Mucosa of gallbladder (tissue), 1 donor: ENCODE measurements around the gene CLDN6. TPM values are rescaled to one million over a fixed set of nuclear protein-coding genes. Genes with fewer than 3 reads are reported as not detected.
A peak's percentile ranks its signal among the peaks of the same experiment; 100 is the strongest.

Experiments
- DNase-seq: peaks from one replicate; pipeline ENCODE4 v3.0.0-alpha.2; 2020; ENCODE audit warnings: low spot score
- total RNA-seq: library from RNA; stranded (reverse); gene quantifications from one replicate; pipeline ENCODE4 v1.2.1, GENCODE V29; 2021
- donor health status: DM: no; HTN: no; CAD: no.

Gene CLDN6
- total RNA-seq, 1 donor from 2014 or later, result 1.1 TPM

GRCh38 chr16:2971985-2972784 lies 45.8 kb downstream of the CLDN6 start:
- no peak for DNase-seq

- DNase-seq, result no peak
These were observed 46.6 kb downstream of the CLDN6 start for GRCh38 chr16:2971134-2971984.

GRCh38 chr16:2970563-2970962 lies 47.4 kb downstream of the CLDN6 start:
- no peak for DNase-seq

- peak; percentile 45 for DNase-seq
These were observed 48.1 kb downstream of the CLDN6 start for GRCh38 chr16:2969545-2970521.

- DNase-seq, result peak; percentile 87
These were observed 49.0 kb downstream of the CLDN6 start, which contains the start of gene PAQR4 for GRCh38 chr16:2968738-2969544. Gene PAQR4, plus strand, starts transcription at chr16:2969348. Its CDS starts 327 bp downstream, at chr16:2969675.

- DNase-seq, result no peak
These were observed 49.6 kb downstream of the CLDN6 start for GRCh38 chr16:2968368-2968737.

- no peak for DNase-seq
These were observed 50.2 kb downstream of the CLDN6 start for GRCh38 chr16:2967721-2968161.

- no peak for DNase-seq
These were observed 50.8 kb downstream of the CLDN6 start for GRCh38 chr16:2967211-2967631.

- DNase-seq, result no peak
These were observed 51.2 kb downstream of the CLDN6 start for GRCh38 chr16:2966808-2967191.

GRCh38 chr16:2966043-2966807 lies 51.8 kb downstream of the CLDN6 start:
- DNase-seq, result no peak

Other genes starting within 250 kb of the CLDN6 start
- 273 TPM for gene ELOB, start 240.9 kb downstream of the CLDN6 start, total RNA-seq
- 1.8 TPM for gene PRSS33, start 230.6 kb downstream of the CLDN6 start, total RNA-seq
- 0.49 TPM for gene PRSS41, start 219.7 kb downstream of the CLDN6 start, total RNA-seq
- 4.4 TPM for gene PRSS21, start 200.9 kb downstream of the CLDN6 start, total RNA-seq
- gene ZG16B, start 187.9 kb downstream of the CLDN6 start, total RNA-seq, result 55.9 TPM
- gene PRSS22, start 160.0 kb downstream of the CLDN6 start, total RNA-seq, result 52.7 TPM
- 35.5 TPM for gene FLYWCH2, start 135.0 kb downstream of the CLDN6 start, total RNA-seq
- gene FLYWCH1, start 106.3 kb downstream of the CLDN6 start, total RNA-seq, result 57.5 TPM
- not detected for gene KREMEN2, start 53.9 kb downstream of the CLDN6 start, total RNA-seq
- 33.1 TPM for gene PAQR4, start 48.8 kb downstream of the CLDN6 start, total RNA-seq
- 4.5 TPM for gene PKMYT1, start 37.7 kb downstream of the CLDN6 start, total RNA-seq
- 3.3 TPM for gene CLDN9, start 5.3 kb downstream of the CLDN6 start, total RNA-seq
- 98.1 TPM for gene TNFRSF12A, start 2.2 kb upstream of the CLDN6 start, total RNA-seq
- 54.6 TPM for gene HCFC1R1, start 5.8 kb upstream of the CLDN6 start, total RNA-seq
- 20.8 TPM for gene THOC6, start 5.9 kb upstream of the CLDN6 start, total RNA-seq
- 86.1 TPM for gene BICDL2, start 18.8 kb upstream of the CLDN6 start, total RNA-seq
- 1.1 TPM for gene MMP25, start 28.4 kb upstream of the CLDN6 start, total RNA-seq
- gene IL32, start 47.5 kb upstream of the CLDN6 start, total RNA-seq, result 134 TPM
- 0.37 TPM for gene ZSCAN10, start 81.1 kb upstream of the CLDN6 start, total RNA-seq
- gene ZNF205, start 94.4 kb upstream of the CLDN6 start, total RNA-seq, result 14.2 TPM
- 18.4 TPM for gene ZNF213, start 116.8 kb upstream of the CLDN6 start, total RNA-seq
- not detected for gene OR1F1, start 170.0 kb upstream of the CLDN6 start, total RNA-seq
- 7.6 TPM for gene ZNF200, start 217.0 kb upstream of the CLDN6 start, total RNA-seq
- 0.52 TPM for gene MEFV, start 238.4 kb upstream of the CLDN6 start, total RNA-seq